Measurements from ENCODE around the gene ATXN1. TPM values are rescaled to one million over a fixed set of nuclear protein-coding genes. Genes with fewer than 3 reads are reported as not detected.
"Not testable (repeated sequence)": the region's sequence is repeated elsewhere in the genome, so short reads cannot be mapped to it uniquely, and the experiment has no call there.

Gene ATXN1
- total RNA-seq, 1 donor from 2014 or later, result 98.0 TPM

GRCh38 chr6:16619777-16620176 is 141.5 kb downstream of the ATXN1 start:
- no peak for DNase-seq (ENCODE audit: low spot score)

- no peak for DNase-seq (ENCODE audit: low spot score)
Observed at GRCh38 chr6:16618962-16619361, 142.3 kb downstream of the ATXN1 start.

GRCh38 chr6:16615215-16615614 is 146.0 kb downstream of the ATXN1 start:
- not testable (repeated sequence) for DNase-seq (ENCODE audit: low spot score)

GRCh38 chr6:16614143-16614542 is 147.1 kb downstream of the ATXN1 start:
- DNase-seq (ENCODE audit: low spot score), result not testable (repeated sequence)

- not testable (repeated sequence) for DNase-seq (ENCODE audit: low spot score)
Observed at GRCh38 chr6:16613504-16613903, 147.8 kb downstream of the ATXN1 start.

GRCh38 chr6:16608444-16608843 is 152.8 kb downstream of the ATXN1 start:
- DNase-seq (ENCODE audit: low spot score), result no peak

GRCh38 chr6:16602035-16602434 is 159.2 kb downstream of the ATXN1 start:
- DNase-seq (ENCODE audit: low spot score), result no peak

- no peak for DNase-seq (ENCODE audit: low spot score)
Observed at GRCh38 chr6:16600701-16601100, 160.6 kb downstream of the ATXN1 start.

- DNase-seq (ENCODE audit: low spot score), result no peak
Observed at GRCh38 chr6:16600026-16600425, 161.2 kb downstream of the ATXN1 start.

- peak; percentile 7 for DNase-seq (ENCODE audit: low spot score)
Observed at GRCh38 chr6:16596616-16597331, 164.5 kb downstream of the ATXN1 start.

GRCh38 chr6:16595514-16596120 is 165.6 kb downstream of the ATXN1 start:
- DNase-seq (ENCODE audit: low spot score), result no peak

GRCh38 chr6:16594849-16595248 is 166.4 kb downstream of the ATXN1 start:
- no peak for DNase-seq (ENCODE audit: low spot score)

GRCh38 chr6:16592223-16592911 is 168.9 kb downstream of the ATXN1 start:
- no peak for DNase-seq (ENCODE audit: low spot score)

GRCh38 chr6:16591396-16592222 is 169.7 kb downstream of the ATXN1 start:
- DNase-seq (ENCODE audit: low spot score), result no peak

- DNase-seq (ENCODE audit: low spot score), result peak; percentile 8
Observed at GRCh38 chr6:16585805-16586204, 175.5 kb downstream of the ATXN1 start.

- no peak for DNase-seq (ENCODE audit: low spot score)
Observed at GRCh38 chr6:16583144-16583762, 178.0 kb downstream of the ATXN1 start.

- no peak for DNase-seq (ENCODE audit: low spot score)
Observed at GRCh38 chr6:16582446-16583143, 178.7 kb downstream of the ATXN1 start.

- DNase-seq (ENCODE audit: low spot score), result peak; percentile 11
Observed at GRCh38 chr6:16578695-16579285, 182.5 kb downstream of the ATXN1 start.

GRCh38 chr6:16576451-16577368 is 184.6 kb downstream of the ATXN1 start:
- DNase-seq (ENCODE audit: low spot score), result no peak

Data from umbilical cord (tissue), 2 donors.